GM23338 (cell line): ENCODE results near the gene PKN3. TPM values are rescaled to one million over a fixed set of nuclear protein-coding genes. Genes with fewer than 3 reads are reported as not detected.

ENCODE experiments used
- ATAC-seq: fragments of 200-7000 bp; cut with Tn5 transposase; 3 replicates; pipeline ENCODE4 v1.9.1; 2020
- DNase-seq: peaks from one replicate; pipeline ENCODE4 v3.0.0-alpha.2; 2015; ENCODE audit warnings: low spot score
- H2AFZ ChIP-seq: fragments of 200-600 bp; sonication (generic); 2 replicates; pipeline ENCODE4 v1.8.0; 2016; ENCODE audit warnings: antibody characterized with exemption, mild to moderate bottlenecking, moderate library complexity
- H3F3A ChIP-seq: fragments of 200-600 bp; sonication (generic); replicated peaks from 2 replicates; pipeline ENCODE4 v1.8.0; 2017; ENCODE audit warnings: antibody characterized with exemption, mixed run types, low read depth
- H3K27ac ChIP-seq: fragments of 200-600 bp; sonication (generic); 2 replicates; pipeline ENCODE4 v1.6.1; 2016; ENCODE audit warnings: low read depth
- H3K27me3 ChIP-seq: fragments of 200-600 bp; sonication (generic); 2 replicates; pipeline ENCODE4 v1.8.0; 2016; ENCODE audit warnings: mild to moderate bottlenecking, mixed run types, moderate library complexity; ENCODE audit not compliant: insufficient read depth
- H3K36me3 ChIP-seq: fragments of 200-600 bp; sonication (generic); 2 replicates; pipeline ENCODE4 v1.8.0; 2016; ENCODE audit warnings: mild to moderate bottlenecking; ENCODE audit not compliant: insufficient read depth
- H3K4me1 ChIP-seq: fragments of 200-600 bp; sonication (generic); 2 replicates; pipeline ENCODE4 v1.8.0; 2016; ENCODE audit warnings: mild to moderate bottlenecking, moderate library complexity; ENCODE audit not compliant: insufficient read depth
- H3K4me2 ChIP-seq: fragments of 200-600 bp; sonication (generic); 2 replicates; pipeline ENCODE4 v1.7.1; 2017; ENCODE audit warnings: mixed run types
- H3K4me3 ChIP-seq: fragments of 200-600 bp; sonication (generic); 2 replicates; pipeline ENCODE4 v1.6.1; 2016; ENCODE audit warnings: mixed run types
- H3K79me2 ChIP-seq: fragments of 200-600 bp; sonication (generic); replicated peaks from 2 replicates; pipeline ENCODE4 v1.8.0; 2017; ENCODE audit warnings: mild to moderate bottlenecking; ENCODE audit not compliant: insufficient read depth
- H3K9me2 ChIP-seq: fragments of 200-600 bp; sonication (generic); 2 replicates; pipeline ENCODE4 v1.8.0; 2017; ENCODE audit not compliant: insufficient read depth
- H4K20me1 ChIP-seq: fragments of 200-600 bp; sonication (generic); replicated peaks from 2 replicates; pipeline ENCODE4 v1.8.0; 2017; ENCODE audit warnings: mild to moderate bottlenecking; ENCODE audit not compliant: insufficient read depth
- H3K27ac Mint-ChIP-seq: 2 replicates; pipeline ENCODE4 v1.8.0; 2020; ENCODE audit warnings: inconsistent platforms, mild to moderate bottlenecking, moderate library complexity, mixed read lengths
- H3K27me3 Mint-ChIP-seq: 3 replicates; pipeline ENCODE4 v1.8.0; 2022; ENCODE audit warnings: low read depth, mild to moderate bottlenecking, moderate library complexity, mixed read lengths, inconsistent platforms; ENCODE audit not compliant: insufficient read depth, poor library complexity
- H3K36me3 Mint-ChIP-seq: 3 replicates; pipeline ENCODE4 v1.8.0; 2021; ENCODE audit warnings: low read depth, mild to moderate bottlenecking, inconsistent platforms, moderate library complexity, mixed read lengths
- H3K4me1 Mint-ChIP-seq: 3 replicates; pipeline ENCODE4 v1.8.0; 2020; ENCODE audit warnings: mild to moderate bottlenecking, inconsistent platforms, mixed read lengths
- H3K4me3 Mint-ChIP-seq: 3 replicates; pipeline ENCODE4 v1.8.0; 2021; ENCODE audit warnings: moderate library complexity, mild to moderate bottlenecking, inconsistent platforms, mixed read lengths
- H3K9me3 Mint-ChIP-seq: 3 replicates; pipeline ENCODE4 v1.8.0; 2020; ENCODE audit warnings: moderate library complexity, mild to moderate bottlenecking, inconsistent platforms, mixed read lengths
- CTCF ChIP-seq, 2 experiments: fragments of 200-600 bp in 1 of 2; sonication (generic) in 1 of 2; conservative IDR thresholded peaks; 2 replicates each; pipeline versions ENCODE4 v1.5.1 to v1.6.1; 2016 to 2017; ENCODE audit warnings: antibody characterized with exemption in 2 of 2, low read depth in 2 of 2, mild to moderate bottlenecking in 2 of 2, moderate library complexity in 1 of 2
- ZNF462 ChIP-seq: fragments of 250-450 bp; sonication (Bioruptor Pico); IDR thresholded peaks from 2 replicates; pipeline ENCODE4 v1.5.0; 2020; ENCODE audit warnings: mild to moderate bottlenecking, moderate library complexity
- polyA plus RNA-seq: library from polyadenylated mRNA; unstranded; fragments of >200 nt; fragmentation: Nextera tagmentation; extraction: Ambion mirVana; gene quantifications from 2 replicates; pipeline ENCODE4 v1.2.1, GENCODE V29; 2016
- total RNA-seq: library from RNA; depleted of rRNA; stranded (reverse); fragments of >200 nt; shearing (Covaris generic); gene quantifications from 2 replicates; pipeline ENCODE4 v1.2.3, GENCODE V29; 2014

The PKN3 gene
- total and polyA plus RNA-seq, 2 experiments from 2014 or later, result 6.2 to 17.7 TPM

- no peak overlapping the region for H2AFZ ChIP-seq
- no peaks in the 10 kb centered on the region for H3K27me3 ChIP-seq
- H3K4me3 Mint-ChIP-seq, result no peak overlapping the region; the same call in 2 of the 3 replicates
Measured at GRCh38 chr9:128719919-128720605, 17.8 kb downstream of the PKN3 start.

More at GRCh38 chr9:128719919-128720605, 17.8 kb downstream of the PKN3 start:
- Histone ChIP-seq H3K36me3 (no peaks in the 10 kb centered on the region), H3K4me2 (no peak overlapping the region), H4K20me1 (no peaks in the 10 kb centered on the region; the same call in 1 of the 2 replicates), H3K4me3 (no peak overlapping the region), H3K9me2 (no peaks in the 10 kb centered on the region), H3K27ac (no peak overlapping the region), H3F3A (no peaks in the 10 kb centered on the region), H3K4me1 (peaks cover 3% of the 10 kb centered on the region), H3K79me2 (no peaks in the 10 kb centered on the region; the same call in 1 of the 2 replicates)
- TF ChIP-seq ZNF462 (CRISPR knock-in tag) (no peak), CTCF (conservative IDR thresholded peaks at IDR 0.05; ENCODE audit: low read depth in 2 of 2) (peak in 1 of 2 experiments; percentile 41; a peak in 2 of 4 replicates)
- H3K9me3 Mint-ChIP-seq, result no peaks in the 10 kb centered on the region; the same call in 2 of the 3 replicates
- DNase-seq (peak; percentile 44), ATAC-seq (no peak)
- peaks cover 27% of the 10 kb centered on the region for H3K27me3 Mint-ChIP-seq
- H3K4me1 Mint-ChIP-seq, result peaks cover 17% of the 10 kb centered on the region
- H3K27ac Mint-ChIP-seq, result no peak overlapping the region
- H3K36me3 Mint-ChIP-seq, result peaks cover 6% of the 10 kb centered on the region
